DMS153 treated with DMSO at 0.1 percent for 48 hours (cell line): ENCODE data around the gene CEP170B.
"Not testable (repeated sequence)": the region's sequence is repeated elsewhere in the genome, so short reads cannot be mapped to it uniquely, and the experiment has no call there.

ENCODE experiments used
- DNase-seq: peaks from one replicate; lab custom pipeline; 2025; ENCODE audit not compliant: unreplicated experiment; lab: John Stamatoyannopoulos, UW

Gene CEP170B

DNA sequence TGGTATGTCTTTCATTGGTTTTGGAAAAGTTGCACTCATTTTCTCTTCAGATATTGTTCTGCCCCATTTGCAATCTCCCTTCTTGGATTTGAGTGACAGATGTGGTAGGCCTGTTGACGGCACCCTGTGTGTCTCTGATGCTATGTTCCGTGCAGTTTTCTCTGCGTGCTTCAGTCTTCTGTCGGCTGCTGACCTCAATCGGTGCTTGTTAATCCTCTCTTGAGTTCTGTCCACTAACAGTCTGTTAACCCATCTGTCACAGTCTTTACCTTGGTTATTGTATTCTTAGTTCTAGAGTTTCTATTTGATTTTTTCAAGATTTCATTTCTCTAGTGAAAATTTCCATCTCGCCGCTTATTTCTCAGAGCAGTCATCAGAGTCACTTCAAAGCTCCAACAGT is 38.9 kb downstream of the CEP170B start:
- DNase-seq: no peak

DNA sequence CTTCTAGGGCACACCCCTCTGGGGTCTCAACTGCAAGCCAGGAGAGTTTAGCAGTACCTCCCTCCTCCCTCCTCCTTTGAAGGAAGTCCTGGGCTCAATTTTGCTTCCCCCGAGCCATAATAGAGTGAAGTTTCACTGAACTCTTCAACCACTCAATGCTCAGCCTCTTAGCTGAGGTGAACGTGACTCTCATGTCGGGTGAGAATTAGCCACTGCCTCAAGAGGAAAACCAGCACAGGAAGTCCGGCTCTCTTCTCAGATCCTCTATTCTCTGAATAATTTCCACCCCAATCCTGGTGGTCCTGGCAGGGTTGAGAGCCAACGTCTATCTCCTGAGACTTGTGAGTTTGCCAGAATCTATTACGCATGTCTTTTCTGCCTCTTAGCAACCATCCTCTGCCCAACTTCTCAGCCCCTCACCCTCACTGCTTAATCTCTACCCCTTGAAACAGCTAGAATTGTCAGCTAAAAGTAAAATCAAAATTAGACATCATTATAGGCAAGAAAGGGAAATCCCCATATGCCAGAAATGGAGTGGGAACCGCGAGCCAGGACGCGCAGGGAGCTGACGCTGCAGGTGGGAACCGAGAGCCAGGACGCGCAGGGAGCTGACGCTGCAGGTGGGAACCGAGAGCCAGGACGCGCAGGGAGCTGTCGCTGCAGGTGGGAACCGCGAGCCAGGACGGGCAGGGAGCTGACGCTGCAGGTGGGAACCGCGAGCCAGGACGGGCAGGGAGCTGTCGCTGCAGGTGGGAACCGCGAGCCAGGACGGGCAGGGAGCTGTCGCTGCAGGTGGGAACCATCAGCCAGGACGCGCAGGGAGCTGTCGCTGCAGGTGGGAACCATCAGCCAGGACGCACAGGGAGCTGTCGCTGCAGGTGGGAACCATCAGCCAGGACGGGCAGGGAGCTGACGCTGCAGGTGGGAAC is 39.8 kb downstream of the CEP170B start:
- not testable (repeated sequence) for DNase-seq

DNA sequence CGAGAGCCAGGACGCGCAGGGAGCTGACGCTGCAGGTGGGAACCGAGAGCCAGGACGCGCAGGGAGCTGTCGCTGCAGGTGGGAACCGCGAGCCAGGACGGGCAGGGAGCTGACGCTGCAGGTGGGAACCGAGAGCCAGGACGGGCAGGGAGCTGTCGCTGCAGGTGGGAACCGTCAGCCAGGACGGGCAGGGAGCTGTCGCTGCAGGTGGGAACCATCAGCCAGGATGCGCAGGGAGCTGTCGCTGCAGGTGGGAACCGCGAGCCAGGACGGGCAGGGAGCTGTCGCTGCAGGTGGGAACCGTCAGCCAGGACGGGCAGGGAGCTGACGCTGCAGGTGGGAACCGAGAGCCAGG is 40.5 kb downstream of the CEP170B start:
- DNase-seq: not testable (repeated sequence)

DNA sequence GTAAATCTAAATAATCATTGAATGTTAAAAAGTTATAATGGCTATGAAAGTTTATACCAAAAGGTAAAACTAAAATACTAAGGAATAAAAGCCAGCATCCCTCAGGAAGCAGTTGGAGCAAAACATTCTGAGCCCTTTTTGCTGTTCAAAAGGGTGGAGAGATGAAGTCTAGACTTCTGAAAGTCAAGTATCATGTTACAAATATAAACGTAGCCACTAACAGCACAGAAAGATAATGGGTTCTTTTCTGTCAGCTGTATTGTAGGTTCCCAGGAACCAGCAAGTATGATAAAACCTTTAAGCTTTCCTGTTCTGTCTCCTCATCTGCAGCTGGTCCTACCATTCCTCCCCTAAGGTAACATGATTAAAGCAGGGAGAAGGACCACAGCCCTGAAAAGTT is 43.2 kb downstream of the CEP170B start:
- no peak for DNase-seq

DNA sequence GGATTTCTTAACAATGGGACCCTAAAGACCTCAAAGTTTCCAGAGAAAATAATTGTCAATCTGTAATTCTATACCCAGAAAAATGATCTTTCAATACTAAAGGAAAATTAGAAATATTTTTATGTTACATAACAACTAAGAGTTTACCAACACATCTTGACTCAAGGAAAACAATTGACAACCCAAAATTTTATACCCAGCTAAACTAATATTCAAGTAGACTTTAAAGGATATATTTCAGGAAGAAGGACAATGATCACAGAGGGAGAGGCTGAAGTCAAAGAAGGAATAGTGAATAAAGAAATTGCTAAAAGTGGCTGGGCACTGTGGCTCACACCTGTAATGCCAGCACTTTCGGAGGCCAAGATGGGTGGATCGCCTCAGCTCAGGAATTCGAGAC is 47.0 kb downstream of the CEP170B start:
- DNase-seq: no peak

DNA sequence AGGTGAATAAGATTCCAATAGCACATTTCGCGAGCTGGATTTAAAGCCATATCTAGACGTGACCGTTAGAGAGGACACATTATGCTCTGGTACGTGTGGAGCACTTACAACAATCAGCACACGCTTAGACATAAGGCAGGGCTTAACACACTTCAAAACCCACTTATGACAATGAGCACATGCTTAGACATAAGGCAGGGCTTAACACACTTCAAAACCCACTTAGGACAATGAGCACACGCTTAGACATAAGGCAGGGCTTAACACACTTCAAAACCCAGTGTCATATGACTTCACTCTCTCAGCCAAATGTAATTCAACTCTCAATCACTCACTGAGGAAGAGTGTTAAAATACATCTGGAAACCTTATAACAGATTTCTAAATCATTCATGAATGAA is 48.4 kb downstream of the CEP170B start:
- no peak for DNase-seq

DNA sequence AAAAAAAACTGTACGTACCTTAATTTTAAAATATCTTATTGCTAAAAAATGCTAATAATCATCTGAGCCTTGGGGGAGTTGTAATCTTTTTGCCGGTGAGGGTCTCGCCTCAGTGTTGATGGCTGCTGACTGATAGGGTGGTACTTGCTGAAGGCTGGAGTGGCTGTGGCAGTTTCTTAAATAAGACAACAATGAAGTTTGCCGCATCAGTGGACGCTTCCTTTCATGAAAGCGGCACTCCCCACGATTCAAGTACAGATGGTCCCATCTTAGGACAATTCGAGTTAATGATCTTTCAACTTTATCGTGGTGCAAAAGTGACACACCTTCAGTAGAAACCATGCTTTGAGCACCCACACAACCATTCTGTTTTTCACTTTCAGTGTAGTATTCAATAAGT is 52.0 kb downstream of the CEP170B start:
- no peak for DNase-seq

DNA sequence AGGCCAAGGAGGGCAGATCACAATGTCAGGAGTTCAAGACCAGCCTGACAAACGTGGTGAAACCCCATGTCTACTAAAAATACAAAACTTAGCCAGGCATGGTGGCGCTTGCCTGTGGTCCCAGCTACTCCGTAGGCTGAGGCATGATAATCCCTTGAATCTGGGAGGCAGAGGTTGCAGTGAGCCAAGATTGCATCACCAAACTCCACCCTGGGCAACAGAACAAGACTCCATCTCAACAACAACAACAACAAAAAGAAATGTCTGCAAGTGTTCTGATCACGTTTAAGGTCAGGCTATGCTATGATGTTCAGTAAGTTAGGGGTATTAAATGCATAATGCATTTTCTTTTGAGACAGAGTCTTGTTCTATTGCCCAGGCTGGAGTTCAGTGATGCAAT is 52.9 kb downstream of the CEP170B start:
- no peak for DNase-seq

DNA sequence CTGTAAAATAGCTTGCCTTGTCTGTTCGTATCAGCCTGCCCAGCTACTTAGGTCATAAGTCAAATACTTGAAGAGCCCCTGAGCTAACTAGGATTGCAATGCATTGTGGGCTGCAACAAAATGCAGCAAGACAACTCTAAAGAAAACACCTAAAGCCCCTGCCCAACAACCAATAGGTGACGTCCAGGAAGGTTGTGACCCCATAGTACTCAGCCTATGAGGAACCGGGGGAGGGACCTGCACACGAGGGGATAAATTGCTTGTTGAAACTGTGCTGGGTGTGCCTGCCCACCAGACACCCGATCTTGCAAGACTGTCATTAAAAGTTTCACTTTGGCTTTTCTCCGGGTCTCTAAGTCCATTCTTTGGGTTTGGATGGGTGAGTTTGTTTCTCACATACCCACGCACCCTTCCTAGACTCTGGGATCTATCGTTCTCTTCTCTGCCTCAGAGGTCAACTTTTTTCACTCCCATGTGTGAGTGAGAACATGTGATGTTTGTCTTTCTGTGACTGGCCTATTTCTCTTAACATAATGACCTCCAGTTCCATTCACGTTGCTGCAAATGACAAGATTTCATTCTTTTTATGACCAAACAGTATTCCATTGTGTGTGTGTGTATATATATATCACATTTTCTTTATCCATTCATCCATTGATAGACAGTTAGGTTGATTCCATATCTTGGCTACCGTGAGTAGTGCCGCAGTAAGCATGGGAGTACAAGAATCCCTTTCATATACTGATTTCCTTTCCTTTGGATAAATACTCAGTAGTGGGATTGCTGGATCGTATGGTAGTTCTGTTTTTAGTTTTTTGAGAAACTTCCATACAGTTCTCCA is 54.3 kb downstream of the CEP170B start:
- not testable (repeated sequence) for DNase-seq

DNA sequence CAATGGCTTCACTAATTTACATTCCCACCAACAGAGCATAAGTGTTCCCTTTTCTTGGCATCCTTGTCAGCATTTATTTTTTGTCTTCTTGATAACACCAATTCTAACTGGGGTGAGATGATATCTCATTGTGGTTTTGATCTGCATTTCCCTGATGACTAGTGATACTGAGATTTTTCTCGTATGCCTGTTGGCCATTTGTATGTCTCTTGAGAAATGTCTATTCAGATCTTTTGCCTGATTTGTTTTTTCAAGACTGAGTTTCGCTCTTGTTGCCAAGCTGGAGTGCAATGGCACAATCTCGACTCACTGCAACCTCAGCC is 54.9 kb downstream of the CEP170B start:
- DNase-seq: no peak

DNA sequence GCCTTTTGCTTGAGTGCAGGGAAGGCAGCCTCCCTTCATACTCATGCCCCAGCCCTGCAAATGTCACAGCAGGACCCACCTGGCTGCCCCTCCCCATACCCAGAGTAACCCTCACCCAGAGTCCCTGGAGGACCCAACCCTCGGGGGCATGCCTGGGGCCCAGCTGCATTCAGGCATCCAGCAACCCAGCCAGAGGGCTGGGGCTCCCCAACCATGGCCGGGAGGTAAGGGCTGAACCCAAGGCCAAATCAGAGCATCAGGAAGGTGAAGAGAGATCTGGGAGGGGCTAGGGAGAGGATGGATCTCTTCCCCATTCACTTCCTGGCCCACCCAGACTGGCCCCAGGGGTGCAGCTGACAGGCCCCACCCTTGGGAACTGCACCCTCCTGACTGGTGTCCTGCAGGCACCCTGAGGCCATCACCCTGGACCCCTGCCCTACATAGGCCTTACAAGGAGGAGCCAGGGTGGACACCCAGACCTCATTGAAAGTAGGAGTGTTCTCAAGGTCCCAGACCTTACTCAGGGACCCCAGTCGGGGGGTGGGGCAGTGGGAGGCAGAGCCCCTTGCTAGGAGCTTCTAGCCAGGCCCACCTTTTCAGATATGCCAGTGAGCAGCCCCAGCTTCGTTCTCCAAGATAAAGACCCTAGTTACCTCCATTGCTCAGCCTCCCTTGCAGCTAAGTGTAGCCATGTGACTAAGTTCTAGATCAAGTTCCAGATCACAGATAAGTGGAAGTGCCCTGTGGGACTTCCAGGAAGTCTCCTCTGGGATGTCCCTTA is 58.8 kb downstream of the CEP170B start:
- DNase-seq: no peak

DNA sequence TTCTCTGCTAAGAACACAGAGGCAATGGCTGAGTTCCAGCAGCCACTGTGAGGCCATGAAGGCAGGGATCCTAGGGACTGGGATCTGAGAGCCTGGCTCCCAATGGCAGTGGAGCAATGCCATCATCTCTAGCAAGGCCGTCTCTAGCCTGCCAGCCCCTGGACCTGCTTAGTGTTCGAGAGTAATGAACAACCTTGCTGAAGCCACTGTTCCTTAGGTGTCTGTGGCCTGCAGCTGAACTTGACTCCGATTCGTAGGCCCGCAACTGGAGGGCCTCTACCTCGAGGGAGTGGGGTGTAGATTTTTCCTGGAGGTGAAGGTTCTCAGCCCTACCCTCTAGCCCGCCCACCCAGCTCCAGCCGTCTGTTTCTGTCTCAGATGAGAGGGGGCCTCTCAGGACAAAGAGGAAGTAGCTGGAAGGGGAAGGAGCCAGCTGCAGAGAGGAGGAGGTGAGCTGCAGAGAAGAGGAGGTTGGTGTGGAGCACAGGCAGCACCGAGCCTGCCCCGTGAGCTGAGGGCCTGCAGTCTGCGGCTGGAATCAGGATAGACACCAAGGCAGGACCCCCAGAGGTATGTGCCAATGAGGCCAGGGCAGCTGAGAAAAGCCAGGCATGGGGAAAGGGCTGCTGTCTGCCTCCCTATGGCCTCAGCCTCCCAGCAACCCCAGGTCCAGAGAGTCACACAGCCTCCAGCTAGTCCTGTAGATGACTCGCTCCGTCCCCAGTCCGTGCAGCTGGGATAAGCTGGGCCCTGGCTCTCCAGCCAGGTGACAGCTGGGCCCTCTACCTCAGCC is 59.5 kb downstream of the CEP170B start, which contains the start of gene PLD4:
TSS of gene PLD4 (plus strand) at position 459 of the 793 bp plus-strand sequence. CDS start 2,262 bp downstream, outside the sequence.
- no peak for DNase-seq

DNA sequence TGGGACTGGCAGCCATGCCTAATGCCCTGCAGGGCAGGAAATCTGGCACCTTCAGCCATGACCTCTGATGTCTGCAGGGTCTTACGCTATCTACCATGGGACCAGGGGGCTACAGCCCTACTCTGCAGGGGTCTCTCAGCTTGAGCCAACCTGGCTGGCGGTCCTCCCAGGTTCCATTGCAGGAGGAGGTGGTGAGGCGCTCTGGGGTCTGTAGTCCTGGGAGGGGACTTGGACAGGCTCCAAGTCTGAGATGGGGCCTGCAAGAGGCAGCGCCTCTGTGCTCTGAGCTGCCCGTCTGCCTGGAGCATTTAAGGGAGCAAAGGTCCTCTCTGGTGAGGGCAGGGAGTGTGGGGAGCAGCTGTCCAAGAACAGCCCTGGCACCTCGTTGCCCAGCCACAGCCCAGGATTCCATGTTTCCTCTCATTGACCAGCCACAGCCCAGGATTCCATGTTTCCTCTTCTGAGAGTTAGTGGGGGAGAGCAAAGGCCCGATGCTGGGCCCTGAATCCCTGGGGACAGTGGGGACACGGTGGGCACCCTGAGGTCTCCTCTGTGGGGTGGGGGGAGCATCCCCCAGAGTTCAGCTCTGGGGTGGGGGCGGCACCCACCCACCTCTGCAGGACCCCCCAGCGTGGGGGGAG is 60.3 kb downstream of the CEP170B start:
- DNase-seq: no peak

DNA sequence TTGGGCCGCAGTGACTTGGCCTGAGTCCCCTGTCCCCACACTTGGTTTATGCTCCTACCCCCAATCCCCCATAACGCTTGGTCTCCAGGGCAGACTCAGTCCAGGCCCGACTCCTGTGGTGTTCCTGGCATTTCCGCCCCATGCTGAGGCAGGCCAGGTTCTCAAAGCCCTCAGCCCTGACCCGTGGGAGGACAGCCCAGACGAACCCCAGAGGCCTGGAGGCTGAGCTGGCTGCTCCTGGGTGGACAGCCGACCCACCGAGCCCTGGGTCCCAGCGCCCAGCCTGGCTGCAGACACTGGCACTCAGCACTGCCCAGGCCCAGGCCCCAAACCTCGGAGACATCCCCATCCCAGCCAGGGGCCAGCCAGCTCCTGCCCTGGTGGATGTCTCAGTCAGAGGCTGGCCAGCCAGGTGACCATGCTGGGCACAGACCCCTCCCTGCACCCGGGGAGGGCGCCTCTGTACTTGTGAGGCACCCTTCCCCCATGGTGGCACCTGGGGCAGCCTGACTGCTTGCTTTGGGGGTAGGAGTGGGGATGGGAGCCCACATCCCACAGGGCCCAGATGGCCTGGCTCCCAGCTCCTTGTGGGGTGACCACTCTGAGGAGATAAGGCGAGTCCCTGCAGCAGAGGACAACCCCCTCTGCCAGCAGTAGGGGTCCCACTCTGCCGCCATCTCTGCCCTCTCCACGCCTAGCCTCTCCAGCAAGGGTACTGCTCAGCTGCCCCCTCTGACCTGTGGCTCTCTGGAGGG is 61.0 kb downstream of the CEP170B start:
- DNase-seq: no peak

DNA sequence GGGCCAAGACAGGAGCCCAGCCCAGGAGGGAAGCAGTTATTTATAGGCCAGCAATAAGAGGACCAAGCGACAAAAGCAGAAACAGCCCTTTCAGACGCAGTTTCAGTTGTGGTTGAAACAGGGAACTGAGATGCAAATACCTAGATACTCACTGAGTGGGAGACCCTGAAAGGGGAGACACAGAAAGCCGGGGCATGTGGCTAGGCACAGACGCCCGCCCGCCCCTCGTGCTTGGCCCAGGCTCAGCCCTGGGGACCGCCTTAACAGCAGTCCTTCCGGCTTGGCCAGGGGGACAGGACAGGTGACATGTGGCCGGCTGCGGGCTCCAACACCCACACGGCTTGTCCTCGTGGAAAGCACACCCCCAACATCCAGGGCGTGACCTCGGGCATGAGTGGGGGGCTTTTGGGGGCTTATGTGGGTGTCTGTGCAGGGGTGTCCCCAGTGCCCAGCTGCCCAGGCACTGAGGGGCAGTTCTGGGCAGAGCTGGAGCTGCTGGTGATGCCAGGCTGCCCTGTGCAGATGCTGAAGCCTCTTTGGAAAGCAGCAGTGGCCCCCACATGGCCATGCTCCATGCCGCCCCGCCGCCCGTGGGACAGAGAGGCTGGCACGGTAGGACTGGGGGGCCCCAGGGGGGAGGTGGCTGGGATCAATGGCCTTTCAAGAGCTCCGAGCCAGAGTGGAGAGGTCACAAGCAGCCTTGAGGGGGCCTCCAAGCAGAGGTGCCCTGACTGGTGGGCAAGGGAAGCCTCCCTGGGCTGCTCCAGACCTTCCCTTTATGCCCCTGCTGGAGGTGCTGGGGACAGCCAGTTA is 61.8 kb downstream of the CEP170B start:
- no peak for DNase-seq

DNA sequence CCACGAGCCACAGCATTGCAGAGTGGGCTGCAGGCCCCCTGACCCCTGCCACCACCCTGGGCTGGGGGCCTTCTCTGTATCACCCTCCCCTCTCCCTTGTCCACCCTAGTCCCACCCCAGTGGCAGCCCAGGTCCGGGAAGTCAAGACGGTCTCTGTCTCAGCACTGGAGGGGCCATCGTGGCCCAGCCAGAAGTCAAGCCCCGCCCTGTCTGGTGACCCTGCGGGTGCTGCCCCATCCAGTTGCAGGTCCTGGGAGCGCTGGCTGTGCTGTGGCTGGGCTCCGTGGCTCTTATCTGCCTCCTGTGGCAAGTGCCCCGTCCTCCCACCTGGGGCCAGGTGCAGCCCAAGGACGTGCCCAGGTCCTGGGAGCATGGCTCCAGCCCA is 62.4 kb downstream of the CEP170B start:
- no peak for DNase-seq

DNA sequence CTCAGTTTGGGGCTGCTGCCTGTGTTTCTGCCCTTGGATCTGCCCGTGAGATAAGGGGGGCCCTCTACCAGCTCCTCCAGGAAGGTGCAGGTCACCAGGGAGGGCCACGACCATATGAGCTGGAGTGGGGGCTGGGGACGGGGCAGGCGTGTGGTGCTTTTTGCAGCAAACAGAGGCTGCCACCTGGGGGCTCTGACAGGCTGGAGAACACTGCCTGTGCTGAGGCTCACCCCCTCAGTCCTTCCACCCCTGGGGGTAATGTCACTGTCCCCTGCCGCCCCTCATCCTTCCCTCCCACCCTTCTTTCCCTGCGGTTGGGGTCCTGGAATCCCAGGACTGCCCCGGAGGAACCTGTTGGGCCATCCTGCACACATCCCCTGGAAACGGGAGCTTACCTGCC is 62.8 kb downstream of the CEP170B start:
- no peak for DNase-seq

DNA sequence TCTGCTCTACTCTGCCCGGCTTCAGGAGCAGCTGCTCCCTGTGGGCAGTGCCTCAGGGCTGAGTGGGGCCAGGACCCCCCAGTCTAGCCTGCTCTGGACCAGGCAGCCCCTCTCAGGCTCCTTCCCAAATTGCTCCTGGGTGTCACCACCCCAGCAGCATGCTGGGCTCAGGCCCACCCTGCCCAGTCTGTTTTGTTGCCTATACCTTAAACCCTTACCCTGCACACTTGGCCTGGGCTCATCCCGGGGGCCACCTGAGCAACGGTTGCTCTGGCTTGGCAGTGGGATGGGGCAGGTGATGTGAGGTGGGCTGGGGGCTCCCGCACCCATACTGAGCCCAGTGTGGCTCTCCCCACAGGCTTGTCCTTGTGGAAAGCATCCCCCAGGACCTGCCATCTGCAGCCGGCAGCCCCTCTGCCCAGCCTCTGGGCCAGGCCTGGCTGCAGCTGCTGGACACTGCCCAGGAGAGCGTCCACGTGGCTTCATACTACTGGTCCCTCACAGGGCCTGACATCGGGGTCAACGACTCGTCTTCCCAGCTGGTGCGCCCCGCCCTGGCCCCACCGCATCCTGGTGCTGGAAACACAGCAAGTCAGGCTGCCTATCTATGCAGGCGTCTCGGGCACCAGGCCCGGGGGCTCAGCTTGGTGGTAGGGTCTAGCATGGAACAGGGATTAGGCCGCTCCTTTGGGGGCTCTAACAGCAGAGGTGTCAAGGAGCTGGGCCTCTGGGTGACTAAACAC is 63.5 kb downstream of the CEP170B start:
- DNase-seq: no peak
